Stimulated activated naive CD8-positive, alpha-beta T cell treated with anti-CD3 and anti-CD28 coated beads, Interleukin-15, amount 100 ng/mL, for 72 hours (primary cell): ENCODE measurements around the gene IL21R.
"Not testable (repeated sequence)": the region's sequence is repeated elsewhere in the genome, so short reads cannot be mapped to it uniquely, and the experiment has no call there.

Source experiments
- ATAC-seq: fragments of 150-1000 bp; cut with Tn5 transposase; 2 replicates; pipeline ENCODE4 v1.10.0; 2021; ENCODE audit warnings: mild to moderate bottlenecking, moderate library complexity
- DNase-seq, 2 donors: peaks; one replicate each; pipeline ENCODE4 v3.0.0; 2021 to 2022
- H3K27ac Mint-ChIP-seq, 2 donors: one replicate each; pipeline ENCODE4 v1.8.0; 2022; ENCODE audit warnings: mild to moderate bottlenecking in 2 of 2, mixed read lengths in 2 of 2, moderate library complexity in 2 of 2
- H3K27me3 Mint-ChIP-seq: one replicate; pipeline ENCODE4 v1.8.0; 2022; ENCODE audit warnings: mixed read lengths
- H3K4me1 Mint-ChIP-seq: one replicate; pipeline ENCODE4 v1.8.0; 2022; ENCODE audit warnings: mild to moderate bottlenecking, mixed read lengths
- H3K4me3 Mint-ChIP-seq, 2 donors: one replicate each; pipeline ENCODE4 v1.8.0; 2022; ENCODE audit warnings: mild to moderate bottlenecking in 2 of 2, mixed read lengths in 2 of 2, moderate library complexity in 1 of 2
- H3K9me3 Mint-ChIP-seq, 2 donors: one replicate each; pipeline ENCODE4 v1.8.0; 2022; ENCODE audit warnings: mixed read lengths in 2 of 2

Gene IL21R

GRCh38 chr16:27403601-27403992 lies 1.6 kb downstream of the IL21R start:
- H3K4me1 Mint-ChIP-seq = peaks cover 68% of the 10 kb centered on the region
- DNase-seq = no peak
- no peaks in the 10 kb centered on the region for H3K27me3 Mint-ChIP-seq
- H3K9me3 Mint-ChIP-seq = no peaks in the 10 kb centered on the region
- H3K27ac Mint-ChIP-seq = peak overlapping the region; percentile 96 to 99
- ATAC-seq = no peak
- peak overlapping the region; percentile 96 to 99 for H3K4me3 Mint-ChIP-seq

GRCh38 chr16:27404163-27404823 lies 2.3 kb downstream of the IL21R start:
- DNase-seq (peak; percentile 16 to 66), ATAC-seq (no peak)
- Mint-ChIP-seq H3K9me3 (no peaks in the 10 kb centered on the region), H3K27me3 (no peaks in the 10 kb centered on the region), H3K4me1 (peaks cover 65% of the 10 kb centered on the region), H3K27ac (peak overlapping the region; percentile 96 to 99), H3K4me3 (peak overlapping the region; percentile 96 to 99)

GRCh38 chr16:27405546-27406451 lies 3.8 kb downstream of the IL21R start:
- Mint-ChIP-seq H3K4me1 (peaks cover 63% of the 10 kb centered on the region), H3K27me3 (no peaks in the 10 kb centered on the region), H3K4me3 (peak overlapping the region; percentile 96 to 99), H3K9me3 (no peaks in the 10 kb centered on the region), H3K27ac (peak overlapping the region; percentile 92 to 96)
- DNase-seq (peak; percentile 72 to 88), ATAC-seq (peak; percentile 38)

- DNase-seq = peak; percentile 24 to 43
- Mint-ChIP-seq H3K4me3 (peak overlapping the region; percentile 96 to 99), H3K4me1 (peaks cover 62% of the 10 kb centered on the region), H3K27me3 (no peaks in the 10 kb centered on the region), H3K9me3 (peaks cover under 1 to 2% of the 10 kb centered on the region in 2 donors), H3K27ac (peak overlapping the region; percentile 92 to 96)
- ATAC-seq = no peak
Observed at GRCh38 chr16:27406511-27407128, 4.6 kb downstream of the IL21R start.

GRCh38 chr16:27407133-27407532 lies 5.2 kb downstream of the IL21R start:
- Mint-ChIP-seq H3K9me3 (peaks cover 6 to 7% of the 10 kb centered on the region in 2 donors), H3K4me1 (peaks cover 62% of the 10 kb centered on the region), H3K4me3 (peak overlapping the region; percentile 96 to 99), H3K27me3 (no peaks in the 10 kb centered on the region), H3K27ac (peak overlapping the region; percentile 92 to 96)
- DNase-seq (no peak), ATAC-seq (no peak)

- peak; percentile 61 to 75 for DNase-seq
- Mint-ChIP-seq H3K27me3 (no peaks in the 10 kb centered on the region), H3K4me3 (peak overlapping the region; percentile 96 to 99), H3K4me1 (peaks cover 69% of the 10 kb centered on the region), H3K27ac (peak overlapping the region; percentile 96 to 98), H3K9me3 (peaks cover 14 to 17% of the 10 kb centered on the region in 2 donors)
- peak; percentile 77 for ATAC-seq
Observed at GRCh38 chr16:27408012-27408601, 6.1 kb downstream of the IL21R start.

- Mint-ChIP-seq H3K27me3 (no peaks in the 10 kb centered on the region), H3K27ac (peak overlapping the region; percentile 96 to 98), H3K4me3 (peak overlapping the region; percentile 96 to 99), H3K9me3 (peaks cover 18 to 22% of the 10 kb centered on the region in 2 donors), H3K4me1 (peaks cover 74% of the 10 kb centered on the region)
- DNase-seq (peak; percentile 25 to 54), ATAC-seq (peak; percentile 24)
Observed at GRCh38 chr16:27408602-27409031, 6.6 kb downstream of the IL21R start.

- Mint-ChIP-seq H3K4me3 (peak overlapping the region; percentile 47 to 70), H3K4me1 (peaks cover 87% of the 10 kb centered on the region), H3K9me3 (peaks cover 18 to 22% of the 10 kb centered on the region in 2 donors), H3K27ac (peak overlapping the region; percentile 57 to 88)
- not testable (repeated sequence) for ATAC-seq, H3K27me3 Mint-ChIP-seq, DNase-seq
Observed at GRCh38 chr16:27409958-27410357, 8.0 kb downstream of the IL21R start.

GRCh38 chr16:27410761-27411160 lies 8.8 kb downstream of the IL21R start:
- H3K9me3 Mint-ChIP-seq = peaks cover 18 to 22% of the 10 kb centered on the region in 2 donors
- peak overlapping the region; percentile 47 to 70 for H3K4me3 Mint-ChIP-seq
- no peak for DNase-seq

GRCh38 chr16:27413956-27414355 lies 12.0 kb downstream of the IL21R start:
- Mint-ChIP-seq H3K4me3 (peak overlapping the region; percentile 68 to 70), H3K9me3 (peaks cover 26 to 30% of the 10 kb centered on the region in 2 donors), H3K27me3 (no peaks in the 10 kb centered on the region), H3K4me1 (peaks cover 79% of the 10 kb centered on the region), H3K27ac (peak overlapping the region in 1 of 2 donors; percentile 86)
- ATAC-seq (no peak), DNase-seq (no peak)

More at GRCh38 chr16:27410761-27411160, 8.8 kb downstream of the IL21R start:
- Mint-ChIP-seq H3K27me3 (no peaks in the 10 kb centered on the region), H3K27ac (peak overlapping the region in 1 of 2 donors; percentile 48), H3K4me1 (peaks cover 93% of the 10 kb centered on the region)
- ATAC-seq = no peak

GRCh38 chr16:27414788-27415431 lies 12.9 kb downstream of the IL21R start:
- DNase-seq = no peak
- Mint-ChIP-seq H3K4me3 (peak overlapping the region; percentile 49 to 53), H3K27me3 (no peaks in the 10 kb centered on the region), H3K27ac (peak overlapping the region; percentile 29 to 89), H3K9me3 (peaks cover 30% of the 10 kb centered on the region in 2 donors), H3K4me1 (peaks cover 78% of the 10 kb centered on the region)
- ATAC-seq = no peak

GRCh38 chr16:27417047-27417671 lies 15.2 kb downstream of the IL21R start:
- peak; percentile 95 for ATAC-seq
- no peaks in the 10 kb centered on the region for H3K27me3 Mint-ChIP-seq
- peak overlapping the region; percentile 82 to 93 for H3K27ac Mint-ChIP-seq
- peaks cover 39% of the 10 kb centered on the region in 2 donors for H3K9me3 Mint-ChIP-seq
- H3K4me3 Mint-ChIP-seq = peak overlapping the region; percentile 38 to 62
- H3K4me1 Mint-ChIP-seq = peaks cover 73% of the 10 kb centered on the region
- DNase-seq = peak in 1 of 2 donors; percentile 61

GRCh38 chr16:27421961-27422740 lies 20.2 kb downstream of the IL21R start:
- Mint-ChIP-seq H3K27ac (peak overlapping the region in 1 of 2 donors; percentile 42), H3K4me3 (peak overlapping the region in 1 of 2 donors; percentile 27), H3K9me3 (peaks cover 22 to 25% of the 10 kb centered on the region in 2 donors), H3K27me3 (no peaks in the 10 kb centered on the region), H3K4me1 (peaks cover 71% of the 10 kb centered on the region)
- ATAC-seq = no peak
- DNase-seq = no peak
